Activated T-helper 2 cell treated with anti-CD3 and anti-CD28 coated beads, Interferon-gamma antibody, Interleukin-2, Interleukin-4, amounts not matched to agents 10 μg/mL and 5 μg/mL and 100 μg/mL, durations not matched to agents 14 hours and 24 hours and 36 hours (primary cell): ENCODE measurements around the gene LPP. TPM values are rescaled to one million over a fixed set of nuclear protein-coding genes. Genes with fewer than 3 reads are reported as not detected.

Source experiments
- DNase-seq: peaks from one replicate; pipeline ENCODE4 v3.0.0; 2021; ENCODE audit warnings: low spot score
- H3K27ac Mint-ChIP-seq: one replicate; pipeline ENCODE4 v1.8.0; 2021; ENCODE audit warnings: mixed read lengths
- H3K27me3 Mint-ChIP-seq: one replicate; pipeline ENCODE4 v1.8.0; 2021; ENCODE audit warnings: low read depth, mixed read lengths
- H3K36me3 Mint-ChIP-seq: one replicate; pipeline ENCODE4 v1.8.0; 2021; ENCODE audit warnings: low read depth, mixed read lengths
- H3K4me1 Mint-ChIP-seq: one replicate; pipeline ENCODE4 v1.8.0; 2021; ENCODE audit warnings: low read depth, mixed read lengths
- H3K4me3 Mint-ChIP-seq: one replicate; pipeline ENCODE4 v1.8.0; 2021; ENCODE audit warnings: low read depth, mild to moderate bottlenecking, moderate library complexity, mixed read lengths
- H3K9me3 Mint-ChIP-seq: one replicate; pipeline ENCODE4 v1.8.0; 2021; ENCODE audit warnings: mixed read lengths
- intact Hi-C: fragments of 100-400 bp; cut with micrococcal nuclease; formaldehyde crosslinking; loops from one replicate; pipeline ENCODE4 v1.15.1; 2023
- total RNA-seq: library from RNA; stranded (reverse); gene quantifications from 2 replicates; pipeline ENCODE4 v1.2.3, GENCODE V29; 2022

LPP gene
- total RNA-seq, 1 donor from 2014 or later = 54.5 TPM

- no peak overlapping the region for H3K27ac Mint-ChIP-seq
- H3K36me3 Mint-ChIP-seq = peaks cover 30% of the 10 kb centered on the region
- no peak overlapping the region for H3K4me3 Mint-ChIP-seq
- no peak for DNase-seq
- intact Hi-C loops = no loop called here
- no peaks in the 10 kb centered on the region for H3K9me3 Mint-ChIP-seq
- peaks cover 8% of the 10 kb centered on the region for H3K27me3 Mint-ChIP-seq
- H3K4me1 Mint-ChIP-seq = peaks cover 63% of the 10 kb centered on the region
Observed at GRCh38 chr3:188301147-188301546, 147.2 kb downstream of the LPP start.

- Mint-ChIP-seq H3K9me3 (no peaks in the 10 kb centered on the region), H3K27me3 (peaks cover 8% of the 10 kb centered on the region), H3K27ac (no peak overlapping the region), H3K4me3 (no peak overlapping the region), H3K4me1 (peaks cover 46% of the 10 kb centered on the region), H3K36me3 (peaks cover 39% of the 10 kb centered on the region)
- intact Hi-C loops = no loop called here
- DNase-seq = no peak
Observed at GRCh38 chr3:188303286-188303799, 149.4 kb downstream of the LPP start.

GRCh38 chr3:188303823-188304222 is 149.9 kb downstream of the LPP start:
- Mint-ChIP-seq H3K9me3 (no peaks in the 10 kb centered on the region), H3K27ac (no peak overlapping the region), H3K4me1 (peaks cover 42% of the 10 kb centered on the region), H3K36me3 (peaks cover 39% of the 10 kb centered on the region), H3K4me3 (no peak overlapping the region), H3K27me3 (peaks cover 8% of the 10 kb centered on the region)
- no peak for DNase-seq
- intact Hi-C loops = no loop called here

- Mint-ChIP-seq H3K27me3 (peaks cover 8% of the 10 kb centered on the region), H3K36me3 (peaks cover 39% of the 10 kb centered on the region), H3K9me3 (no peaks in the 10 kb centered on the region), H3K4me1 (peaks cover 41% of the 10 kb centered on the region), H3K27ac (no peak overlapping the region), H3K4me3 (no peak overlapping the region)
- no peak for DNase-seq
- intact Hi-C loops = no loop called here
Observed at GRCh38 chr3:188304501-188304900, 150.5 kb downstream of the LPP start.

GRCh38 chr3:188305220-188305619 is 151.3 kb downstream of the LPP start:
- Mint-ChIP-seq H3K27ac (no peak overlapping the region), H3K9me3 (no peaks in the 10 kb centered on the region), H3K4me3 (no peak overlapping the region), H3K4me1 (peaks cover 45% of the 10 kb centered on the region), H3K27me3 (peaks cover 8% of the 10 kb centered on the region), H3K36me3 (peaks cover 43% of the 10 kb centered on the region)
- no peak for DNase-seq
- intact Hi-C loops = loop anchor here (5.0 kb wide), 2 partner anchors 328 to 647 kb away; no protein-coding TSS in a partner anchor

DNA sequence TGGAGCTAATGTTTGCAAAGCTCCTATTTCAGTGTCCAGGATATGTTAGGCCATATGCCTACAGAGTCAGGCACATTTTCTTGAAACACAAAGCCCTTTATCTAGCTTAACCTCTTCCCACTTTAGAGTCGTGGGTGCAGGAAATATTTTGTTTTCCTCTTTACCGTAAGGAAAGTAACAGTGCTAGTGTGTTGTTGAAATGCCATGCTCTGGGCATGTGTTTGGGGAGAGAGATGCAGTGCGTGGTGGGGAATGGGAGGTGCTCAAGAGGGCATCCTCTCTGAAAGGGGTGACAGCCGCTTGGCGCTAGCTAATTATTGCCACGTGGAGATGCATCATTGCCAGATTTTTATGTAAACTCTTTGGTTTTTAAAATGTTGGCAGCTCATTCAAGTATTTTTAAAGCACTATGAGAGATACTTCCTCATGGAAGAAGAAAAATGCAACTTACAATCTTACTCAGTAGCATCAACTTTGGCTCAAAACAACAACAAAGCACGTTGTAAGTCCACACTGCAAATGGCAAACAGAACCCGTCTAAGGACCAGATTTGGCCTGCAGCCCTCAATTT is 152.6 kb downstream of the LPP start:
- H3K9me3 Mint-ChIP-seq = no peaks in the 10 kb centered on the region
- DNase-seq = no peak
- peaks cover 45% of the 10 kb centered on the region for H3K36me3 Mint-ChIP-seq
- H3K4me1 Mint-ChIP-seq = peaks cover 46% of the 10 kb centered on the region
- H3K27ac Mint-ChIP-seq = no peak overlapping the region
- peaks cover 7% of the 10 kb centered on the region for H3K27me3 Mint-ChIP-seq
- H3K4me3 Mint-ChIP-seq = no peak overlapping the region
- intact Hi-C loops = loop anchor here (5.0 kb wide), 2 partner anchors 329 to 646 kb away; no protein-coding TSS in a partner anchor

DNA sequence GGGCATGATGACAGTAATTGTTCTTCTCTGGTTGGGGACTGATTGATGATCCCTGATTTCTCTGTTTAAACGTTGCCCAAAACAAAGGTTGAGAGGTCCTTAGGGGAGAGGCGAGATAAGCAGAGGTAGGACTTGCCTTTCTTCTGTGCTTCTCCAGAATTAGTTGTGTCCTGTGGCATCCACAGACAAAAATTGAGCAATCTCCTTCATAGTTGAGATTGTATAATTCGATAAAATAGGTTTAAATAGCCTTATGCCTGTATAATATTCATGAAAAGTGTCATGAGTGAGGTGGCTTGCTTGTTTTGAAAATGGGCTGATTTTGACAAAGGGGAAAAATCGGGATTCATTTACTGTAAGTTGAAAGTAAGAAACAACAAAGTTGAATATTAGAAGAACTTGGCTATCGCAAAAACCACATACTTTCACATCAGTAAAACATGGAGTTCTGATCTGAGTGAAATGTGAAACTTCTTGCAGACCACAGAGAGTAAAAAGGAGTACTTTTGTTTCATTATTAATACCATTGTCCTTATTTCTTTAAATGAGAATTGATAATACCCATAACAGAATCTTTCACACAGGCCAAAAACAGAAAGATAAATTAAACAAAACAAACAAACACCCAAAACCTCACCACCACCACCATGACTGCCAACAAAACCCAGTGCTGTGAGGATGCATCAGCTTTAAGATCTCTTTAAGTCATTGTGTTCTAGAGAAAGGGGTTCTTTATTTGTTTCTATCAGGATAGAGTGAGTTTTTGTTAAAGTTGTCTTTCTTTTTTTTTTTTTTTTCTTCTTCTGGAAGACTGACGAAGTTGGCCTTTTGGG is 155.7 kb downstream of the LPP start:
- Mint-ChIP-seq H3K27me3 (peaks cover under 1% of the 10 kb centered on the region), H3K4me1 (peaks cover 25% of the 10 kb centered on the region), H3K36me3 (peaks cover 37% of the 10 kb centered on the region), H3K4me3 (peak overlapping the region; percentile 48), H3K9me3 (no peaks in the 10 kb centered on the region), H3K27ac (peak overlapping the region; percentile 79)
- intact Hi-C loops = loop anchor here (1.0 to 5.0 kb wide), 7 partner anchors 10 to 643 kb away; no protein-coding TSS in a partner anchor
- peak; percentile 38 for DNase-seq

GRCh38 chr3:188310270-188310710 is 156.3 kb downstream of the LPP start:
- Mint-ChIP-seq H3K27ac (peak overlapping the region; percentile 79), H3K4me3 (peak overlapping the region; percentile 48), H3K36me3 (peaks cover 36% of the 10 kb centered on the region), H3K27me3 (no peaks in the 10 kb centered on the region), H3K9me3 (no peaks in the 10 kb centered on the region), H3K4me1 (peaks cover 25% of the 10 kb centered on the region)
- DNase-seq = no peak
- intact Hi-C loops = no loop called here

GRCh38 chr3:188315553-188315952 is 161.6 kb downstream of the LPP start:
- Mint-ChIP-seq H3K27ac (no peak overlapping the region), H3K4me1 (peaks cover 17% of the 10 kb centered on the region), H3K36me3 (peaks cover 20% of the 10 kb centered on the region), H3K4me3 (no peak overlapping the region), H3K27me3 (peaks cover 7% of the 10 kb centered on the region), H3K9me3 (no peaks in the 10 kb centered on the region)
- intact Hi-C loops = no loop called here
- no peak for DNase-seq

DNA sequence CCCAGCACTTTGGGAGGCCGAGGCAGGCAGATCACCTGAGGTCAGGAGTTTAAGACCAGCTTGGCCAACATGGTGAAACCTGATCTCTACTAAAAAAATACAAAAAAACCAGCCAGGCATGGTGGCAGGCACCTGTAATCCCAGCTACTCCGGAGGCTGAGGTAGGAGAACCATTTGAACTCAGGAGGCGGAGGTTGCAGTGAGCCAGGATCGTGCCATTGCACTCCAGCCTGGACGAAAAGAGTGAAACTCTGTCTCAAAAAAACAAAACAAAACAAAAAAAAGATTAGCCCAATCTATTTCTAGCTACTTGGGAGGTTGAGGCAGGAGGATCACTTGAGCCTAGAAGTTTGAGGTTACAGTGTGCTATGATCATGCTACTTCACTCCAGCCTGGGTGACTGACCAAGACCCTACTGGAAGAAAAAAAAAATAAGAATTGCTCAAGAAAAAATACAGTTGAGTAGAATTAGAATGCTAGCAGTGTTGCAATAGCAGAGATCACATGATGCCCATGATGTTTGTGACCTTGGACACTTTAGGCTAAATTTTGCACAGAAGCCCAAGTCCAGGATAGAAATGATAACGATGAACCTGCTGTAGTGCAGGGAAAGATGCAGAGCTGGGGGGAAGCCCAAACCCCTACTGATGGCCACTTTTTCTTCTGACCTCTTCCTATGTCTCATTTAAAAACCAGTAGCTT is 162.2 kb downstream of the LPP start:
- Mint-ChIP-seq H3K36me3 (peaks cover 20% of the 10 kb centered on the region), H3K27me3 (peaks cover 7% of the 10 kb centered on the region), H3K27ac (no peak overlapping the region), H3K4me3 (no peak overlapping the region), H3K9me3 (no peaks in the 10 kb centered on the region), H3K4me1 (peaks cover 19% of the 10 kb centered on the region)
- no peak for DNase-seq
- intact Hi-C loops = no loop called here

- peaks cover 17% of the 10 kb centered on the region for H3K36me3 Mint-ChIP-seq
- DNase-seq = no peak
- peaks cover 7% of the 10 kb centered on the region for H3K27me3 Mint-ChIP-seq
- peaks cover 18% of the 10 kb centered on the region for H3K4me1 Mint-ChIP-seq
- intact Hi-C loops = no loop called here
- no peaks in the 10 kb centered on the region for H3K9me3 Mint-ChIP-seq
- H3K27ac Mint-ChIP-seq = no peak overlapping the region
- H3K4me3 Mint-ChIP-seq = no peak overlapping the region
Observed at GRCh38 chr3:188316723-188317070, 162.7 kb downstream of the LPP start.

DNA sequence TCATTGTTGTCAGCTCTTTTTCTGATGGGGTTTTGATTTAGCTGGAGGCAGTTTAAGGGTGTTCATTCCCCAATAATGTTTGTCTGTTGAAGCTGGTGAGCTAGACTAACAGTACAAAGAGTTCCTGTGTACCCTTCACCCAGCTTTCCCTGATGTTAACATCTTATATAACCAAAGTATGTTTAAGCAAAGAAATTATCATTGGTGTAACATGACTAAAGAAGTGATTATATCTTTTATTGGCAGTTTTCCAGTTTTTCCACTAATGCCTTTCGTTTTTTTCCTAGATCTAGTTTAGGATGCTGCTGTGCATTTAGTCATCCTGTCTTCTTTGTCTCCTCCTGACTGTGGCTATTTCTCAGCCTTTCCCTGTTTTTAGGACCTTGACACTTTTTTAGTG is 165.6 kb downstream of the LPP start:
- Mint-ChIP-seq H3K4me3 (no peak overlapping the region), H3K4me1 (peaks cover 44% of the 10 kb centered on the region), H3K27me3 (peaks cover 7% of the 10 kb centered on the region), H3K9me3 (peaks cover 4% of the 10 kb centered on the region), H3K27ac (no peak overlapping the region), H3K36me3 (peaks cover 19% of the 10 kb centered on the region)
- DNase-seq = no peak
- intact Hi-C loops = no loop called here
